Stimulated activated CD4-positive, alpha-beta T cell treated with anti-CD3 and anti-CD28 coated beads, TNF-alpha, amount 100 ng/mL, for 4 hours (primary cell): ENCODE results near the gene IGFBP5.

Experiments used
- DNase-seq, 3 experiments: peaks; one replicate each; pipeline ENCODE4 v3.0.0-alpha.2; 2020; ENCODE audit warnings: low read depth in 3 of 3

IGFBP5 gene

GRCh38 chr2:216687646-216688045 lies 7.7 kb downstream of the IGFBP5 start:
- DNase-seq = no peak

- DNase-seq = no peak
Observed at GRCh38 chr2:216687111-216687510, 8.2 kb downstream of the IGFBP5 start.

GRCh38 chr2:216685327-216685875 lies 9.9 kb downstream of the IGFBP5 start:
- DNase-seq = no peak

GRCh38 chr2:216683846-216684245 lies 11.5 kb downstream of the IGFBP5 start:
- no peak for DNase-seq

GRCh38 chr2:216681683-216682082 lies 13.7 kb downstream of the IGFBP5 start:
- DNase-seq = no peak

- no peak for DNase-seq
Observed at GRCh38 chr2:216680951-216681629, 14.3 kb downstream of the IGFBP5 start.

GRCh38 chr2:216679658-216680024 lies 15.7 kb downstream of the IGFBP5 start:
- no peak for DNase-seq

- no peak for DNase-seq
Observed at GRCh38 chr2:216678813-216679657, 16.3 kb downstream of the IGFBP5 start.

- DNase-seq = no peak
Observed at GRCh38 chr2:216678098-216678465, 17.3 kb downstream of the IGFBP5 start.

- DNase-seq = no peak
Observed at GRCh38 chr2:216677439-216678097, 17.8 kb downstream of the IGFBP5 start.

- DNase-seq = no peak
Observed at GRCh38 chr2:216676630-216677029, 18.7 kb downstream of the IGFBP5 start.

- no peak for DNase-seq
Observed at GRCh38 chr2:216674376-216674775, 21.0 kb downstream of the IGFBP5 start.

GRCh38 chr2:216673609-216674008 lies 21.7 kb downstream of the IGFBP5 start:
- no peak for DNase-seq

- no peak for DNase-seq
Observed at GRCh38 chr2:216673021-216673420, 22.3 kb downstream of the IGFBP5 start.

GRCh38 chr2:216672466-216672865 lies 22.9 kb downstream of the IGFBP5 start:
- DNase-seq = no peak

GRCh38 chr2:216671791-216672343 lies 23.5 kb downstream of the IGFBP5 start:
- DNase-seq = no peak

- DNase-seq = no peak
Observed at GRCh38 chr2:216671081-216671411, 24.3 kb downstream of the IGFBP5 start.

- DNase-seq = no peak
Observed at GRCh38 chr2:216670266-216671080, 24.9 kb downstream of the IGFBP5 start.

GRCh38 chr2:216666461-216667233 lies 28.7 kb downstream of the IGFBP5 start:
- DNase-seq = peak; percentile 33 to 43 (median 38)

- DNase-seq = no peak
Observed at GRCh38 chr2:216665717-216666116, 29.6 kb downstream of the IGFBP5 start.

- no peak for DNase-seq
Observed at GRCh38 chr2:216665242-216665641, 30.1 kb downstream of the IGFBP5 start.
